Ishikawa (cell line): Measurements from ENCODE around the gene ITGA6.

Source experiments
- CEBPB ChIP-seq: IDR thresholded peaks from 2 replicates; pipeline ENCODE4 v1.6.1; 2012
- CREB1 ChIP-seq: IDR thresholded peaks from 2 replicates; pipeline ENCODE4 v1.6.1; 2012; ENCODE audit warnings: low read depth
- EGR1 ChIP-seq: IDR thresholded peaks from 2 replicates; pipeline ENCODE4 v1.6.1; 2012
- EP300 ChIP-seq: IDR thresholded peaks from 2 replicates; pipeline ENCODE4 v1.6.1; 2012; ENCODE audit warnings: borderline replicate concordance
- FOXM1 ChIP-seq: IDR thresholded peaks from 2 replicates; pipeline ENCODE4 v1.6.1; 2012; ENCODE audit warnings: low read depth, borderline replicate concordance
- NFIC ChIP-seq: IDR thresholded peaks from 2 replicates; pipeline ENCODE4 v1.6.1; 2012
- RAD21 ChIP-seq: IDR thresholded peaks from 2 replicates; pipeline ENCODE4 v1.6.1; 2012; ENCODE audit warnings: low read depth
- TAF1 ChIP-seq: IDR thresholded peaks from 2 replicates; pipeline ENCODE4 v1.6.1; 2012; ENCODE audit warnings: low read depth, mild to moderate bottlenecking
- TCF12 ChIP-seq: IDR thresholded peaks from 2 replicates; pipeline ENCODE4 v1.6.1; 2012; ENCODE audit warnings: low read depth
- TEAD4 ChIP-seq: IDR thresholded peaks from 2 replicates; pipeline ENCODE4 v1.6.1; 2012
- YY1 ChIP-seq: IDR thresholded peaks from 2 replicates; pipeline ENCODE4 v1.6.1; 2012; ENCODE audit warnings: low read depth
- ZBTB7A ChIP-seq: IDR thresholded peaks from 2 replicates; pipeline ENCODE4 v1.6.1; 2012; ENCODE audit warnings: low read depth
- TF ChIP-seq, protein P1 (sequence below): IDR thresholded peaks from 2 replicates; pipeline ENCODE4 v1.6.1; 2012
- TF ChIP-seq, protein P2 (sequence below): IDR thresholded peaks from 2 replicates; pipeline ENCODE4 v1.6.1; 2012; ENCODE audit warnings: low read depth, mild to moderate bottlenecking
- TF ChIP-seq, protein P3 (sequence below): IDR thresholded peaks from 2 replicates; pipeline ENCODE4 v1.6.1; 2012

The ITGA6 gene

DNA sequence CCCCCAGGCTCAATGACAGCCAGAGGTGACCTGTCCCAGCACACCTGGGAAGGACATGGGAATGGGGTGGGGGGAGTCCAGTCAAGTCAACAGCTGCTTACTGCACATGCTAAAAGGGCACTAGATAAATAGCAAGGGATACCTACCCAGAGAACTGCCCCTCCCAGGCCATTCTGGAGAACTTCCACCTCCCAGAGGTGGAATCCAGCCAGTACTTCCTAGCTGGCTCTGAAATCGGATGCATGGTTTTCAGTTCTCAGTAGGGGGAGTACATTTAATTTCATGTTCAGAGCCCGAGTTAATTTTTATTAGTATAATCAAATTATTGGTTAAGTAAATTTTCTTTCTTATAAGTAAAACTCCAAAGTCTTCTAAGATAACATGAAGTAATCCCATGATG is 28.9 kb upstream of the ITGA6 start:
- TF ChIP-seq EGR1 (no peak), CREB1 (no peak), ZBTB7A (no peak), CEBPB (no peak)

DNA sequence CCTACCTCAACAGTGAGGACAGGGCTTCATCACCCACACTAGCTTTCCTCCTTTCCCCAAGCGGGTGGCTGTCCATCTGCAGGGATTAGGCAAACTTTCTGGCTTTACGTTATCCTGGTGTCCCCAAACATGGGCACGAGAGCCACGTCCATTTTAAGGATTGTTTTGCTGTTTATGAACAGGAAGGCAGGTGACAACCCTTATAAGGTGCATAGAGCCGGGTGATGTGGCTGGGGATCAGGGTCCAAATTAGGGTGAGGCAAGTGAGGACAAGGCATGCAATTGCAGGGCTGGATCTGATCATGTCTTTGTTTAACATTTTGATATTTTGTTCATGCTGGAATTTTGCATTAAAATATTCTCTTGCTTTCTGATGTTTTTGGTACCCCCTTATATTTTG is 27.6 kb upstream of the ITGA6 start:
- TF ChIP-seq, protein P1, sequence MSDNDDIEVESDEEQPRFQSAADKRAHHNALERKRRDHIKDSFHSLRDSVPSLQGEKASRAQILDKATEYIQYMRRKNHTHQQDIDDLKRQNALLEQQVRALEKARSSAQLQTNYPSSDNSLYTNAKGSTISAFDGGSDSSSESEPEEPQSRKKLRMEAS = no peak
- TF ChIP-seq, protein P2, sequence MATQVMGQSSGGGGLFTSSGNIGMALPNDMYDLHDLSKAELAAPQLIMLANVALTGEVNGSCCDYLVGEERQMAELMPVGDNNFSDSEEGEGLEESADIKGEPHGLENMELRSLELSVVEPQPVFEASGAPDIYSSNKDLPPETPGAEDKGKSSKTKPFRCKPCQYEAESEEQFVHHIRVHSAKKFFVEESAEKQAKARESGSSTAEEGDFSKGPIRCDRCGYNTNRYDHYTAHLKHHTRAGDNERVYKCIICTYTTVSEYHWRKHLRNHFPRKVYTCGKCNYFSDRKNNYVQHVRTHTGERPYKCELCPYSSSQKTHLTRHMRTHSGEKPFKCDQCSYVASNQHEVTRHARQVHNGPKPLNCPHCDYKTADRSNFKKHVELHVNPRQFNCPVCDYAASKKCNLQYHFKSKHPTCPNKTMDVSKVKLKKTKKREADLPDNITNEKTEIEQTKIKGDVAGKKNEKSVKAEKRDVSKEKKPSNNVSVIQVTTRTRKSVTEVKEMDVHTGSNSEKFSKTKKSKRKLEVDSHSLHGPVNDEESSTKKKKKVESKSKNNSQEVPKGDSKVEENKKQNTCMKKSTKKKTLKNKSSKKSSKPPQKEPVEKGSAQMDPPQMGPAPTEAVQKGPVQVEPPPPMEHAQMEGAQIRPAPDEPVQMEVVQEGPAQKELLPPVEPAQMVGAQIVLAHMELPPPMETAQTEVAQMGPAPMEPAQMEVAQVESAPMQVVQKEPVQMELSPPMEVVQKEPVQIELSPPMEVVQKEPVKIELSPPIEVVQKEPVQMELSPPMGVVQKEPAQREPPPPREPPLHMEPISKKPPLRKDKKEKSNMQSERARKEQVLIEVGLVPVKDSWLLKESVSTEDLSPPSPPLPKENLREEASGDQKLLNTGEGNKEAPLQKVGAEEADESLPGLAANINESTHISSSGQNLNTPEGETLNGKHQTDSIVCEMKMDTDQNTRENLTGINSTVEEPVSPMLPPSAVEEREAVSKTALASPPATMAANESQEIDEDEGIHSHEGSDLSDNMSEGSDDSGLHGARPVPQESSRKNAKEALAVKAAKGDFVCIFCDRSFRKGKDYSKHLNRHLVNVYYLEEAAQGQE = no peak
- no peak for TF ChIP-seq FOXM1
- no peak for TF ChIP-seq ZBTB7A
- TF ChIP-seq EP300 = no peak
- TF ChIP-seq TCF12 = no peak
- TF ChIP-seq, protein P3, sequence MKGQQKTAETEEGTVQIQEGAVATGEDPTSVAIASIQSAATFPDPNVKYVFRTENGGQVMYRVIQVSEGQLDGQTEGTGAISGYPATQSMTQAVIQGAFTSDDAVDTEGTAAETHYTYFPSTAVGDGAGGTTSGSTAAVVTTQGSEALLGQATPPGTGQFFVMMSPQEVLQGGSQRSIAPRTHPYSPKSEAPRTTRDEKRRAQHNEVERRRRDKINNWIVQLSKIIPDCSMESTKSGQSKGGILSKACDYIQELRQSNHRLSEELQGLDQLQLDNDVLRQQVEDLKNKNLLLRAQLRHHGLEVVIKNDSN = no peak
- TF ChIP-seq CREB1 = no peak
- TF ChIP-seq NFIC = no peak
- TF ChIP-seq TAF1 = no peak
- no peak for TF ChIP-seq RAD21
- TF ChIP-seq CEBPB = no peak
- no peak for TF ChIP-seq TEAD4

DNA sequence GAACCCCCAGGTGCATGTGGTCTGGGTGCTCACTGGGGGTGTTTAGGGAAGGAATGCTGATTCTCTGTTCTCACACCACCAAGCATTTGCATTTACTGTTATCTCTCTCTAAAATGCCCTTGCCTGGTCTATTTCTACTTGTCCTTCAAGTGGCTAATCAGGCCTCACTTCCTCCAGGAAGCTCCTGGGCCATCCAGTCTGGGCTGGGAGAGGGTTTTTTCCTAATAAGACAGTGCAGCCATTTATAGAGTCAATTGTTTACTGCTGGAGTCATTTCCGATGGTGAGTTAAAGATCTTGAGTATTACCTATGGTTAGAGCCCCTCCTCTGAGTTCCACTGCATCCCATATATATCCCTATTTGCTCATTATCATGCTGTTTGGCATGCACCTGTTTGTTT is 25.2 kb upstream of the ITGA6 start:
- TF ChIP-seq EP300 = no peak
- TF ChIP-seq, protein P3 = no peak

DNA sequence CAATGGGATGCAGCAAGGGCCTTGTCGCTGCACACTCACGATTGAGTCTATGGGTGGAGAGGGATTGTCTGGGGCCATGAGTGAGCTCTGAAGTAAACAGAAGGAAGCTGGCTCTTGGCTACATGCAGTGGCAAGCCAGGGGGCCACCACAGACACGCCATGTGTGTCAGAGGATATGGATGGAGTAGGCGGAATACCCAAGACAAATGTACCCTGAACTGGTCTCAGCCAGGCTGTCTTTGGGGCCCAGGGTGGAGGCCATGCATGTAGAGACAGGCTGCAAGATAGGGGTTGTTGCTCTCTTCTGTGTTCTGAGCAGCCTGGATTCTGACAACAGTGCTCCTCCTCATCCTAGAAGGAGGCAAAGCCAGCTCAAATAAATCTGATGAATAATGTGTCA is 24.0 kb upstream of the ITGA6 start:
- TF ChIP-seq RAD21 = no peak
- TF ChIP-seq, protein P1 = no peak
- TF ChIP-seq YY1 = no peak
- no peak for TF ChIP-seq CREB1
- no peak for TF ChIP-seq ZBTB7A
- TF ChIP-seq TCF12 = no peak
- TF ChIP-seq, protein P3 = no peak
- no peak for TF ChIP-seq TAF1

DNA sequence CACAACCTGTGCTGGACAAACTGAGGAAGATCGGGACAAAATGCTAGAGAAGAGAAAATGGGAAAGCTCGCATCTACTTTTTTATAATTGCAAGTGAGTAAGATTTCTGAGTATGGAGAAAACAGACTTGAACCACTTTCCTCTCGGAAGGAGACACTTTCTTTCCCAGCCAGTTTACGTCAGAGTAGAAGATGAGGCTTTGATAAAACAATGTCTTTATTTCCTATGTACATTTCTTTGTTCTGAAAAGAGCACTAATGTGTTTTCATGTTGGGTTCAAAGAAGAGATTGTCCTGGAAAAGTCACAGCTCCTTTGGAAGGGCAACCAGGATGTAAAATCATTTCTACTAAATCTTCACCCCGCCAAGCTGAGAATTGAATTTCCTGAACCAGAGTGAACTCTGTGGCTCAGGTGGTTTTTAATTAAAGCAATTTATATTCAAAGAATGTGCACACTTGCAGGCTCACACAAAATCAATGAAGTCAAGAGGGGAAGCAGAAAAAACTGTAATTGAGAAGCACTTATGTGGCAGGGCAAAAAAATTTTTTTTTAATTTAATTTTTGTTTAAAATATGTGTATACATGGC is 23.4 kb upstream of the ITGA6 start:
- TF ChIP-seq ZBTB7A (no peak), EGR1 (no peak), RAD21 (no peak), TAF1 (no peak), TCF12 (no peak), YY1 (no peak), FOXM1 (no peak), CEBPB (no peak), NFIC (no peak), TEAD4 (no peak), EP300 (no peak), CREB1 (no peak)
- TF ChIP-seq, protein P1 = no peak
- TF ChIP-seq, protein P2 = no peak
- TF ChIP-seq, protein P3 = no peak

DNA sequence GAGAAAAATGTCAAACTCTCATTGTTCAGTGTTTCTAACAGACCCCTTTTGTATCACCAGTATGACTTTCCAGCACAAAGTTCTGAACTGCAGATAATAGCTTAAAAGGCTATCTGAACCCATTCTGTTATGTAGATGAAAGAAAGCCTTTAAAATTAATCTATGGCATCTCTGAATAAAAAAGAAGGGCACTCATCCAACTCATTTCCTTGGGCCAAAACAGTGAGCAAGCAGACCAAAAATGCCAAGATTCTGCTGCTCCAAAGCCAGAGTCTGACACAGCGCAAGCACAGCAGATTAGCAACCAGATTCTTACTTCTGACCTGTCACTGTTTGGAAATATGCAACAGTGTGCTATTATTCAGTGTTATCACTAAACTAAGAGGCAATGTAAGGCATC is 22.6 kb upstream of the ITGA6 start:
- TF ChIP-seq EGR1 (no peak), TCF12 (no peak), NFIC (no peak), CREB1 (no peak), CEBPB (no peak), ZBTB7A (no peak), YY1 (no peak), FOXM1 (no peak), TAF1 (no peak), EP300 (no peak), RAD21 (no peak), TEAD4 (no peak)
- TF ChIP-seq, protein P1 = no peak
- TF ChIP-seq, protein P3 = no peak
- TF ChIP-seq, protein P2 = no peak
